DND-41 (cell line): ENCODE results near the gene ELMO3.

ENCODE experiments used
- ATAC-seq: fragments of 200-7000 bp; cut with Tn5 transposase; 3 replicates; pipeline ENCODE4 v1.9.1; 2021; ENCODE audit warnings: low read depth; ENCODE audit not compliant: insufficient read depth
- DNase-seq: peaks from one replicate; pipeline ENCODE4 v3.0.0-alpha.2; 2020
- H2AFZ ChIP-seq: 2 replicates; pipeline ENCODE4 v1.6.0; 2012; ENCODE audit warnings: low read depth, low read length
- H3K27ac ChIP-seq: 2 replicates; pipeline ENCODE4 v1.5.1; 2012; ENCODE audit warnings: low read length, inconsistent platforms
- H3K27me3 ChIP-seq: fragments of 200-600 bp; sonication (generic); 2 replicates; pipeline ENCODE4 v1.6.0; 2012; ENCODE audit warnings: low read length, mild to moderate bottlenecking, inconsistent platforms; ENCODE audit not compliant: insufficient read depth, poor library complexity
- H3K36me3 ChIP-seq: 2 replicates; pipeline ENCODE4 v1.5.1; 2012; ENCODE audit warnings: low read length, inconsistent platforms; ENCODE audit not compliant: insufficient read depth
- H3K4me1 ChIP-seq: 2 replicates; pipeline ENCODE4 v1.5.1; 2012; ENCODE audit warnings: mild to moderate bottlenecking, low read length; ENCODE audit not compliant: insufficient read depth
- H3K4me2 ChIP-seq: 2 replicates; pipeline ENCODE4 v1.6.0; 2012; ENCODE audit warnings: mild to moderate bottlenecking, moderate library complexity, low read length, inconsistent platforms; ENCODE audit not compliant: insufficient read depth
- H3K4me3 ChIP-seq, 2 experiments: fragments of 200-600 bp in 1 of 2; shearing (Covaris generic) in 1 of 2; 2 replicates each; pipeline ENCODE4 v1.5.1; 2012 to 2016; ENCODE audit warnings: inconsistent platforms in 2 of 2, low read length in 2 of 2, mild to moderate bottlenecking in 2 of 2, low read depth in 1 of 2, moderate library complexity in 1 of 2
- H3K79me2 ChIP-seq: 2 replicates; pipeline ENCODE4 v1.6.0; 2012; ENCODE audit warnings: low read length, inconsistent platforms; ENCODE audit not compliant: insufficient read depth
- H3K9ac ChIP-seq: 2 replicates; pipeline ENCODE4 v1.6.0; 2012; ENCODE audit warnings: low read depth, mild to moderate bottlenecking, inconsistent platforms, low read length, moderate library complexity
- H3K9me3 ChIP-seq: 2 replicates; pipeline ENCODE4 v1.5.1; 2012; ENCODE audit warnings: low read length, moderate library complexity, mild to moderate bottlenecking, inconsistent platforms; ENCODE audit not compliant: insufficient read depth, severe bottlenecking
- H4K20me1 ChIP-seq: 2 replicates; pipeline ENCODE4 v1.6.0; 2012; ENCODE audit warnings: low read length; ENCODE audit not compliant: insufficient read depth
- CTCF ChIP-seq: IDR thresholded peaks from 2 replicates; pipeline ENCODE4 v1.5.1; 2012; ENCODE audit warnings: borderline replicate concordance, low read length, moderate library complexity, mild to moderate bottlenecking; ENCODE audit not compliant: poor library complexity, severe bottlenecking; ENCODE audit errors: extremely low read depth
- EZH2 ChIP-seq: IDR thresholded peaks from 3 replicates; pipeline ENCODE4 v1.6.1; 2012; ENCODE audit warnings: borderline replicate concordance, low read depth, mild to moderate bottlenecking, moderate library complexity, low read length, inconsistent platforms; ENCODE audit not compliant: severe bottlenecking

ELMO3 gene

DNA sequence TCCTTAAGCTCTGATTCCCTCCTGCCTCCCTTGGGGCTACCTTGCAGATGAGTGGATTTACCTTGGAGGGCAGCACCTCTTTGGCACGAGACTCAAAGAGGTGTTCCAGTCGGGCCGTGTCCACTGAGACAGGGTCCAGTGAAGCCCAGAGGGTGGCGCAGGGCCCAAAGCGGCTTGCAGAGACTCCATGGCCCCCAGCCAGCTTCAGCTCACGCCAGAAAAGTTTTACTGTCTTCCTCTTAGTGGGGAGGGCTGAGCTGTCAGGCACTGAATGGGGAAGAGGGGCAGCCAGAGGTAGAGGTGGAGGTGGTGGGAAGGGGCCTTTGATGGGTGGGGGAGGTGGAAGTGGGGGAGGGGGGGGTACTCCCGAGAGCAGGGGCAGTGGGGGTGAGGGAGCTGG, 34.7 kb downstream of the ELMO3 start:
- H3K79me2 ChIP-seq: peaks cover 16% of the 10 kb centered on the region
- peaks cover 13% of the 10 kb centered on the region; the same call in 1 of the 2 replicates for H4K20me1 ChIP-seq
- no peak overlapping the region for H3K27ac ChIP-seq
- no peaks in the 10 kb centered on the region for H3K9me3 ChIP-seq
- DNase-seq (no peak), ATAC-seq (no peak)
- no peak overlapping the region for H3K4me2 ChIP-seq
- no peak overlapping the region for H3K9ac ChIP-seq
- peaks cover 28% of the 10 kb centered on the region for H3K4me1 ChIP-seq
- H3K4me3 ChIP-seq: no peak overlapping the region
- TF ChIP-seq EZH2: no peak
- TF ChIP-seq CTCF: no peak
- no peak overlapping the region for H2AFZ ChIP-seq
- H3K27me3 ChIP-seq: no peaks in the 10 kb centered on the region
- peaks cover 64% of the 10 kb centered on the region for H3K36me3 ChIP-seq

- Histone ChIP-seq H3K4me1 (peaks cover 25% of the 10 kb centered on the region), H3K4me2 (no peak overlapping the region), H3K36me3 (peaks cover 60% of the 10 kb centered on the region), H3K4me3 (no peak overlapping the region), H3K27me3 (no peaks in the 10 kb centered on the region), H3K79me2 (peaks cover 14% of the 10 kb centered on the region; the same call in 1 of the 2 replicates), H2AFZ (no peak overlapping the region), H3K9me3 (no peaks in the 10 kb centered on the region), H4K20me1 (peaks cover 15% of the 10 kb centered on the region; the same call in 1 of the 2 replicates), H3K9ac (no peak overlapping the region), H3K27ac (no peak overlapping the region)
- ATAC-seq (no peak), DNase-seq (no peak)
- TF ChIP-seq CTCF: no peak
- TF ChIP-seq EZH2: no peak
Observed at GRCh38 chr16:67234180-67234597, 35.3 kb downstream of the ELMO3 start.

DNA sequence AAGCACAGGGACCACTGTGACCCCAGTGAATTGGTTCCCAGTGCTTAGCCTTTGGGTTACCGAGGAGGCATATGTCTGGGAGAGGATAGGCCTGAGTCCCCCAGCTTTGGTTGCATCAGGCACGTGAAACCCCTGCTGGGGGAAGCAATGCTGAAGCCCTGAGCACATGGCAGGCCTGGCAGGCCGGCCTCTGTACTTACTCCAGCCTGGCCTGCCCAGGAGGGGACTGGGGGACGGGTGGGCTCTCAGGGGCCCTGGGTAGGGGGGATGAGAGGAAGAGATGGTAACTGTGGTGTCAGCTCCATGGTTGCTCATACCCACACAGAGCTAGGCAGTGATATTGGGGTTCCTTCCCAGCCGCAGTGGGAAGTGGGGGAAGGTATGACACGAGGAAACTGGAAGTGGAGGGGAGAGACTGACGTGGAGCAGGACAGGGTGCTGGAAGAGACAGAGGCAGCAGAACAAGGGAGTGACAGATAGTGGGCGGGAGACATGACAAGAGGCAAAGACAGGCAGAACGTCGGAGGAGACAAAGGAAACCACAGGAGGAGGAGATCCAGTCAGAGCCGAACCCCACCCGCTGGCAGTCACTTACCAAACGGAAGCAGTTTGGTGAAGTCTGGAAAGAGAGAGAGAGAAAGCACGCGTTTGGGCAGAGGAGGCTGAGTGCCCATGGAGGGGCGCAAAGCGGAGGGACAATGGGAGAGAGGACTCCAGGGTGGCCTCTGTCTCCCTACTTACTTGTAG, 37.1 kb downstream of the ELMO3 start:
- Histone ChIP-seq H3K4me2 (peak overlapping the region; percentile 57), H3K36me3 (peaks cover 42% of the 10 kb centered on the region), H3K9me3 (no peaks in the 10 kb centered on the region), H3K9ac (peak overlapping the region; percentile 53), H3K27me3 (no peaks in the 10 kb centered on the region), H3K27ac (peak overlapping the region; percentile 95), H3K4me3 (peak overlapping the region; percentile 12 to 55; a peak in 3 of 4 replicates), H4K20me1 (peaks cover 4% of the 10 kb centered on the region; the same call in 1 of the 2 replicates), H3K4me1 (peaks cover 25% of the 10 kb centered on the region), H3K79me2 (peaks cover 14% of the 10 kb centered on the region; the same call in 1 of the 2 replicates), H2AFZ (peak overlapping the region; percentile 76)
- ATAC-seq (peak; percentile 85), DNase-seq (peak; percentile 86)
- peak; percentile 10 for TF ChIP-seq CTCF
- no peak for TF ChIP-seq EZH2
